NT2/D1 (cell line): ENCODE measurements around the gene WFIKKN1.

Experiments
- DNase-seq: peaks from one replicate; pipeline ENCODE4 v3.0.0-alpha.2; 2011; ENCODE audit warnings: low read depth, low spot score
- H3K27me3 ChIP-seq: 2 replicates; pipeline ENCODE4 v1.6.0; 2011; ENCODE audit warnings: mild to moderate bottlenecking; ENCODE audit not compliant: insufficient read length, insufficient read depth
- H3K36me3 ChIP-seq: 2 replicates; pipeline ENCODE4 v1.6.1; 2011; ENCODE audit warnings: mild to moderate bottlenecking, low read length, mixed read lengths; ENCODE audit not compliant: insufficient read depth, insufficient read length
- H3K4me1 ChIP-seq: 2 replicates; pipeline ENCODE4 v1.5.1; 2011; ENCODE audit not compliant: insufficient read depth, insufficient read length
- H3K4me3 ChIP-seq: 2 replicates; pipeline ENCODE4 v1.5.1; 2011; ENCODE audit warnings: low read depth; ENCODE audit not compliant: insufficient read length
- H3K9ac ChIP-seq: 2 replicates; pipeline ENCODE4 v1.6.0; 2011; ENCODE audit warnings: low read depth; ENCODE audit not compliant: insufficient read length
- H3K9me3 ChIP-seq: 2 replicates; pipeline ENCODE4 v1.5.1; 2011; ENCODE audit warnings: mild to moderate bottlenecking, low read length; ENCODE audit not compliant: insufficient read depth
- SUZ12 ChIP-seq: IDR thresholded peaks from 2 replicates; pipeline ENCODE4 v1.6.1; 2011; ENCODE audit not compliant: insufficient read length, insufficient read depth; ENCODE audit errors: extremely low read depth
- YY1 ChIP-seq: IDR thresholded peaks from 2 replicates; pipeline ENCODE4 v1.6.1; 2011; ENCODE audit not compliant: insufficient read length, insufficient read depth
- ZNF274 ChIP-seq: IDR thresholded peaks from 2 replicates; pipeline ENCODE4 v1.6.1; 2011; ENCODE audit warnings: mild to moderate bottlenecking, low read depth, low read length

Gene WFIKKN1

DNA sequence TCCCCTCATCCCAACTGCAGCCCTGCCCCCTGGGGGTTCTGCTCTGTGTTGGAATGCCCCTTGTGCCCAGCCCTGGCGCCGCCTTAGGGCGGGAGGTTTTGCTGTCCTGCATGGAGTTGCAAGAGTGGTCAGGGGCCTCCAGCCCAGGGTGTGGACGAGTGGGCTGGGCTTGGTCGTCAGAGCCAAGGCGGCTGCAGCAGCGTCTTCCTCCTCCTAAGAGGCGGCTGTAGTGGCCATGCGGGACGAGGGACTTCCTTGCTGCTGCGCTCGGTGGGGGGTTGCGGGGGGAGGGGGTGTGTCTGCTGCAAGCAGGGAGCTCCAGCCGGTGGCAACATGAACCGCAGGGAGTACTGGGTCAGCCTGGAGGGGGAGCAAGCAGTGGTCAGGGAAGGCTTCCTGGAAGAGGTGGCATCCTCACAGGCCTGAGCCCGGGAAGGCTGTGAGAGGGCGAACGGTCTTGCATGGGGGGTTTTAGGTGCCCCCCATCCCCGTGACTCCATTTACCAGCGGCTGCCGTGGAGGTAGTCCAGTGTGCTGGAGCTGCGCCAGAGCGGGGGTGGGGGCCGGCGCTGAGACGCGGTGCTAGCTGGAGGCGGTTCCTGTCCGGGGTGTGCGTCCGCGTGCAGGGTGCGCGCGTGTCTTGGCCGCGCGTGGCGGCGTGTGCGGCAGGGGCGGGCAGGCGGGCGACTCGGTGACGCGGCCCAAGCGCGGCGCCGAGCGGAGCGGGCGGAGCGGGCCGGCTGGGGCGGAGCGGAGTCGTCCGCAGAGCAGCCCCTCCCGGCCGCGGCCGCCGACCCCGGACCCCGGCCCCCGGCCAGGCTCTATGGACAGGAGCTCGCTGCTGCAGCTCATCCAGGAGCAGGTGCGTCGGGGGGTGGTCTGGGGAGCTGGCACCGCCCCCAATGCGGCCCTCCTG, 44.4 kb downstream of the WFIKKN1 start, which contains the start of gene RHBDL1:
TSS of gene RHBDL1 (plus strand) at position 704 of the 916 bp plus-strand sequence. CDS start at position 824, 120 bp downstream.
- H3K4me3 ChIP-seq = peak within 1 kb of the TSS; percentile 54
- H3K27me3 ChIP-seq = peaks cover 11% of the 10 kb centered on the region
- H3K36me3 ChIP-seq = peaks cover 46% of the 10 kb centered on the region
- TF ChIP-seq YY1 (no peak), ZNF274 (no peak), SUZ12 (no peak)
- no peaks in the 10 kb centered on the region for H3K9me3 ChIP-seq
- no peak for DNase-seq
- H3K4me1 ChIP-seq = peaks cover 25% of the 10 kb centered on the region
- H3K9ac ChIP-seq = peak within 1 kb of the TSS; percentile 74

DNA sequence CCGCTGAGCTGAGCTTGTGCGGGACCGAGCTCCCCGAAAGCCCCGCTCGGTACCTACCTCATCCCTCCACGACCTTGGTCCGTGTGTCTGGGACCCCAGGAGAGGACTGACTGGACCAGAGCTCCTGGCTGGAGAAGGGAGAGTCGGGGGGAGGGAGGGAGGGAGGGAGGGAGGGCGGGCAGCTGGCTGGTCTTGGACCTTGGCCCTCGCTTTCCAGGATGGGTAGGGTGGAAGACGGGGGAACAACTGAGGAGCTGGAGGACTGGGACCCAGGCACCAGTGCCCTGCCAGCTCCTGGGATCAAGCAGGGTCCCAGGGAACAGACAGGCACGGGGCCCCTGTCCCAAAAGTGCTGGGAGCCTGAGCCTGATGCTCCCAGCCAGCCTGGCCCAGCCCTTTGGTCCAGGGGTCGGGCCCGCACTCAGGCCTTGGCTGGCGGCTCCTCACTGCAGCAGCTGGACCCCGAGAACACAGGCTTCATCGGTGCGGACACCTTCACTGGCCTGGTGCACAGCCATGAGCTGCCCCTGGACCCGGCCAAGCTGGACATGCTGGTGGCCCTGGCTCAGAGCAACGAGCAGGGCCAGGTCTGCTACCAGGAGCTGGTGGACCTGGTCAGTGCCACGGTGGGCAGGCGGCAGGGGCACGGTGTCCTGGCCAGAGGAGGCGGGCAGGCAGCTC, 45.2 kb downstream of the WFIKKN1 start:
- no peaks in the 10 kb centered on the region for H3K9me3 ChIP-seq
- H3K36me3 ChIP-seq = peaks cover 39% of the 10 kb centered on the region
- H3K4me1 ChIP-seq = peaks cover 25% of the 10 kb centered on the region
- H3K9ac ChIP-seq = peak overlapping the region; percentile 74
- TF ChIP-seq ZNF274 (no peak), YY1 (no peak), SUZ12 (no peak)
- H3K27me3 ChIP-seq = peaks cover 11% of the 10 kb centered on the region
- DNase-seq = no peak
- peak overlapping the region; percentile 54 for H3K4me3 ChIP-seq

DNA sequence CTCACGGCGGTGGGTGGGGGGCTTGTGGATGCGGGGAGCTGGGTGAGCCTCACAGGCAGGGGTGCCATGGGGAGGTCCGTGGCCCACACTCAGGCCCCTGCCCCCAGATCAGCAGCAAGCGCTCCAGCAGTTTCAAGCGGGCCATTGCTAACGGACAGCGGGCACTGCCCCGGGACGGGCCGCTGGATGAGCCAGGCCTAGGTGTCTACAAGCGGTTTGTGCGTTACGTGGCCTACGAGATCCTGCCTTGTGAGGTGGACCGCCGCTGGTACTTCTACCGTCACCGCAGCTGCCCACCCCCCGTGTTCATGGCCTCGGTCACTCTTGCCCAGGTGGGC, 45.7 kb downstream of the WFIKKN1 start:
- Histone ChIP-seq H3K36me3 (peaks cover 40% of the 10 kb centered on the region), H3K4me3 (no peak overlapping the region), H3K9me3 (no peaks in the 10 kb centered on the region), H3K27me3 (peaks cover 11% of the 10 kb centered on the region), H3K4me1 (peaks cover 26% of the 10 kb centered on the region), H3K9ac (peak overlapping the region; percentile 51)
- no peak for TF ChIP-seq YY1
- no peak for TF ChIP-seq SUZ12
- TF ChIP-seq ZNF274 = no peak
- no peak for DNase-seq

DNA sequence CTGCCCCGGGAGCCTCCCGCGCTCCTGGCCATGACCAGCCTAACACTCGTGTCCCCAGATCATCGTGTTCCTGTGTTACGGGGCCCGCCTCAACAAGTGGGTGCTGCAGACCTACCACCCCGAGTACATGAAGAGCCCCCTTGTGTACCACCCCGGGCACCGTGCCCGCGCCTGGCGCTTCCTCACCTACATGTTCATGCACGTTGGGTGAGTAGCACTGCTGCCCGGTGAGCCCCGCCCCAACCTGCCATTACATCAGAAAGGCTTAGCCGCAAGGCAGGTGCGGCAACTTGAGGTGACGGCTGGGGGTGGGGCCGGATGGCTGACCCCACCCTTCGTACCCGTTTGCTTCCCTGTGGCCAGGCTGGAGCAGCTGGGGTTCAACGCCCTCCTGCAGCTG, 46.1 kb downstream of the WFIKKN1 start:
- Histone ChIP-seq H3K9ac (no peak overlapping the region), H3K4me3 (no peak overlapping the region), H3K27me3 (peaks cover 11% of the 10 kb centered on the region), H3K4me1 (peaks cover 29% of the 10 kb centered on the region), H3K9me3 (no peaks in the 10 kb centered on the region), H3K36me3 (peaks cover 41% of the 10 kb centered on the region)
- no peak for TF ChIP-seq YY1
- no peak for TF ChIP-seq SUZ12
- no peak for DNase-seq

DNA sequence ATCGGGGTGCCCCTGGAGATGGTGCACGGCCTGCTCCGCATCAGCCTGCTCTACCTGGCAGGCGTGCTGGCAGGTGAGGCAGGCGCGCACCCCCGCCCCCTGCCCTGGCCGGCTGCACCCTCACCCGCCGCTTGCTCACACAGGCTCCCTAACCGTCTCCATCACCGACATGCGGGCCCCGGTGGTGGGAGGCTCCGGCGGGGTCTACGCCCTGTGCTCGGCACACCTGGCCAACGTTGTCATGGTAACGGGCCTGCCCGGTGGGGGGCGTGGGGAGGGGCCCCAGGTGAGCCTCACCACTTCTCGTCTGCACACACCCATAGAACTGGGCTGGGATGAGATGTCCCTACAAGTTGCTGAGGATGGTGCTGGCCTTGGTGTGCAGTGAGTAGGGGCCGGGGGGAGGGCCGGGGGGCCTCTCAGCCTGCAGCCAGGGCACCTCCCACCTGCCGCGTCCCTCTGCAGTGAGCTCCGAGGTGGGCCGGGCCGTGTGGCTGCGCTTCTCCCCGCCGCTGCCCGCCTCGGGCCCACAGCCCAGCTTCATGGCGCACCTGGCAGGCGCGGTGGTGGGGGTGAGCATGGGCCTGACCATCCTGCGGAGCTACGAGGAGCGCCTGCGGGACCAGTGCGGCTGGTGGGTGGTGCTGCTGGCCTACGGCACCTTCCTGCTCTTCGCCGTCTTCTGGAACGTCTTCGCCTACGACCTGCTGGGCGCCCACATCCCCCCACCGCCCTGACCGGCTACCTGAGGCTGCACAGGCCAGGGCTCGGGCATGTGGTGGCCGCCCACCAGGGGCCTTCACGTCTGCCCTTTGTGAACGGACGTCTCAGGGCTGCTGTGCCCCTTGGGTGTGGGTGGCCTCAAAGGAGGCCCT, 46.8 kb downstream of the WFIKKN1 start:
- TF ChIP-seq ZNF274 (no peak), YY1 (no peak), SUZ12 (no peak)
- H3K9ac ChIP-seq = no peak overlapping the region
- H3K4me1 ChIP-seq = peaks cover 31% of the 10 kb centered on the region
- peaks cover 11% of the 10 kb centered on the region for H3K27me3 ChIP-seq
- H3K9me3 ChIP-seq = no peaks in the 10 kb centered on the region
- peaks cover 41% of the 10 kb centered on the region for H3K36me3 ChIP-seq
- DNase-seq = no peak
- no peak overlapping the region for H3K4me3 ChIP-seq

DNA sequence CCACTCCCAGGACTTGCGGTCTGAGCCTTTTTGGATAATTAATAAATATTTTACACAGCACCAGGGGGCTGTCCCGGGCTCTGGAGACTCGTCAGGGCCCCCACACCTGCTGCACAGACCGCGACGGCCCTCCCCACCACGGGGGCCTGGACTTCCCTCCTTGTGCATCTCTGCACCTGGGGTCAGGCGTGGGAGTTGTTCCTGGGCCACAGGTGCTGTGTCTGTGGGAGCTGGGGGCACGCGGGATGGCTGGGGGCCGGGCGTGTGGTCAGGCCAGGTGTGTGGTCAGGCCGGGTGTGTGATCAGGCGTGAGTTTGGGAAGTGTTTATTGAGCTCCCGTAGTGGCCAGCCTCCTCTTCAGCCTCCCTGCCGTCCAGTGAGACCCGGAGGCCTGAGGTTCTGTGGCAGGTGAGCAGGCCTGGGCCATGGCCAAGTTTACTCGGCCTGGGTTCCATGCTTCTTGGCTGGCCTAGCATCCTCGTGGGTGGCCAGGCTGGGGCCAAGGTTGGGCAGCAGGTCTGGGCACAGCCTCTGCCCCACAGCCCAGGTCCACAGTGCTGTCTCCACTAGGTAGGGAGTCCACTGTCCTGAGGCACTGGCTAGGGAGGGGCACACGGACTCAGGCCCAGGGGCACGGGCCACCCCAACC, 47.5 kb downstream of the WFIKKN1 start:
- peaks cover 11% of the 10 kb centered on the region for H3K27me3 ChIP-seq
- no peaks in the 10 kb centered on the region for H3K9me3 ChIP-seq
- peak overlapping the region; percentile 63 for H3K9ac ChIP-seq
- no peak overlapping the region for H3K4me3 ChIP-seq
- TF ChIP-seq ZNF274 (no peak), SUZ12 (no peak), YY1 (no peak)
- peaks cover 39% of the 10 kb centered on the region for H3K4me1 ChIP-seq
- H3K36me3 ChIP-seq = peaks cover 41% of the 10 kb centered on the region
- DNase-seq = no peak
